ENCODE data around the gene MLLT6. TPM values are rescaled to one million over a fixed set of nuclear protein-coding genes. Genes with fewer than 3 reads are reported as not detected.

Gene MLLT6
- total and polyA plus RNA-seq, 2 of the 13 experiments (the other 11 are each of a cell fraction or from before 2014, with no cell fraction given) = 50.7 to 69.5 TPM

GRCh38 chr17:38746004-38746848, 41.2 kb downstream of the MLLT6 start (continued):
- TF ChIP-seq, protein P1, sequence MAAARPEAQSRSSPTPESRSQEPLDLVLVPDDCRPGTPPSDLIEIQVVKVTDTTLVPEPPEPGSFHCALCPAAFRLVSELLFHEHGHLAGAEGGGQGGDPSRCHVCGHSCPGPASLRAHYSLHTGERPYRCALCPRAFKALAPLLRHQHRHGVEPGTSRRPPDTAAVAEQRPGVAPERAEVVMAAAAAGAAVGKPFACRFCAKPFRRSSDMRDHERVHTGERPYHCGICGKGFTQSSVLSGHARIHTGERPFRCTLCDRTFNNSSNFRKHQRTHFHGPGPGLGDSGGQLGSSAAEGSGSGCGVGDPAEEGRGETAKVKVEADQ (CRISPR knock-in tag; IDR thresholded peaks at IDR 0.05; ENCODE audit: borderline replicate concordance) = no peak
- no peak for TF ChIP-seq ZBTB1 (CRISPR knock-in tag; IDR thresholded peaks at IDR 0.05; ENCODE audit: borderline replicate concordance)
- TF ChIP-seq ZNF180 (CRISPR knock-in tag; IDR thresholded peaks at IDR 0.05; ENCODE audit: borderline replicate concordance, low read depth) = no peak
- TF ChIP-seq JUN (CRISPR knock-in tag; IDR thresholded peaks at IDR 0.05) = no peak
- TF ChIP-seq RBAK (CRISPR knock-in tag; IDR thresholded peaks at IDR 0.05) = no peak
- TF ChIP-seq, protein P2, sequence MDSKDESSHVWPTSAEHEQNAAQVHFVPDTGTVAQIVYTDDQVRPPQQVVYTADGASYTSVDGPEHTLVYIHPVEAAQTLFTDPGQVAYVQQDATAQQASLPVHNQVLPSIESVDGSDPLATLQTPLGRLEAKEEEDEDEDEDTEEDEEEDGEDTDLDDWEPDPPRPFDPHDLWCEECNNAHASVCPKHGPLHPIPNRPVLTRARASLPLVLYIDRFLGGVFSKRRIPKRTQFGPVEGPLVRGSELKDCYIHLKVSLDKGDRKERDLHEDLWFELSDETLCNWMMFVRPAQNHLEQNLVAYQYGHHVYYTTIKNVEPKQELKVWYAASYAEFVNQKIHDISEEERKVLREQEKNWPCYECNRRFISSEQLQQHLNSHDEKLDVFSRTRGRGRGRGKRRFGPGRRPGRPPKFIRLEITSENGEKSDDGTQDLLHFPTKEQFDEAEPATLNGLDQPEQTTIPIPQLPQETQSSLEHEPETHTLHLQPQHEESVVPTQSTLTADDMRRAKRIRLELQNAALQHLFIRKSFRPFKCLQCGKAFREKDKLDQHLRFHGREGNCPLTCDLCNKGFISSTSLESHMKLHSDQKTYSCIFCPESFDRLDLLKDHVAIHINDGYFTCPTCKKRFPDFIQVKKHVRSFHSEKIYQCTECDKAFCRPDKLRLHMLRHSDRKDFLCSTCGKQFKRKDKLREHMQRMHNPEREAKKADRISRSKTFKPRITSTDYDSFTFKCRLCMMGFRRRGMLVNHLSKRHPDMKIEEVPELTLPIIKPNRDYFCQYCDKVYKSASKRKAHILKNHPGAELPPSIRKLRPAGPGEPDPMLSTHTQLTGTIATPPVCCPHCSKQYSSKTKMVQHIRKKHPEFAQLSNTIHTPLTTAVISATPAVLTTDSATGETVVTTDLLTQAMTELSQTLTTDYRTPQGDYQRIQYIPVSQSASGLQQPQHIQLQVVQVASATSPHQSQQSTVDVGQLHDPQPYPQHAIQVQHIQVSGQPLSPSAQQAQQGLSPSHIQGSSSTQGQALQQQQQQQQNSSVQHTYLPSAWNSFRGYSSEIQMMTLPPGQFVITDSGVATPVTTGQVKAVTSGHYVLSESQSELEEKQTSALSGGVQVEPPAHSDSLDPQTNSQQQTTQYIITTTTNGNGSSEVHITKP (CRISPR knock-in tag; IDR thresholded peaks at IDR 0.05; ENCODE audit: low read depth) = peak; percentile 83
- TF ChIP-seq RCOR2 (CRISPR knock-in tag; IDR thresholded peaks at IDR 0.05) = peak; percentile 59; the same call in 1 of the 2 replicates
- TF ChIP-seq TRIM22 (IDR thresholded peaks at IDR 0.05) = no peak
- TF ChIP-seq CEBPZ (IDR thresholded peaks at IDR 0.05; ENCODE audit: low read length) = no peak
- no peak; the same call in 1 of the 2 replicates for TF ChIP-seq MTERF4 (CRISPR knock-in tag; IDR thresholded peaks at IDR 0.05)
- TF ChIP-seq, protein P3, sequence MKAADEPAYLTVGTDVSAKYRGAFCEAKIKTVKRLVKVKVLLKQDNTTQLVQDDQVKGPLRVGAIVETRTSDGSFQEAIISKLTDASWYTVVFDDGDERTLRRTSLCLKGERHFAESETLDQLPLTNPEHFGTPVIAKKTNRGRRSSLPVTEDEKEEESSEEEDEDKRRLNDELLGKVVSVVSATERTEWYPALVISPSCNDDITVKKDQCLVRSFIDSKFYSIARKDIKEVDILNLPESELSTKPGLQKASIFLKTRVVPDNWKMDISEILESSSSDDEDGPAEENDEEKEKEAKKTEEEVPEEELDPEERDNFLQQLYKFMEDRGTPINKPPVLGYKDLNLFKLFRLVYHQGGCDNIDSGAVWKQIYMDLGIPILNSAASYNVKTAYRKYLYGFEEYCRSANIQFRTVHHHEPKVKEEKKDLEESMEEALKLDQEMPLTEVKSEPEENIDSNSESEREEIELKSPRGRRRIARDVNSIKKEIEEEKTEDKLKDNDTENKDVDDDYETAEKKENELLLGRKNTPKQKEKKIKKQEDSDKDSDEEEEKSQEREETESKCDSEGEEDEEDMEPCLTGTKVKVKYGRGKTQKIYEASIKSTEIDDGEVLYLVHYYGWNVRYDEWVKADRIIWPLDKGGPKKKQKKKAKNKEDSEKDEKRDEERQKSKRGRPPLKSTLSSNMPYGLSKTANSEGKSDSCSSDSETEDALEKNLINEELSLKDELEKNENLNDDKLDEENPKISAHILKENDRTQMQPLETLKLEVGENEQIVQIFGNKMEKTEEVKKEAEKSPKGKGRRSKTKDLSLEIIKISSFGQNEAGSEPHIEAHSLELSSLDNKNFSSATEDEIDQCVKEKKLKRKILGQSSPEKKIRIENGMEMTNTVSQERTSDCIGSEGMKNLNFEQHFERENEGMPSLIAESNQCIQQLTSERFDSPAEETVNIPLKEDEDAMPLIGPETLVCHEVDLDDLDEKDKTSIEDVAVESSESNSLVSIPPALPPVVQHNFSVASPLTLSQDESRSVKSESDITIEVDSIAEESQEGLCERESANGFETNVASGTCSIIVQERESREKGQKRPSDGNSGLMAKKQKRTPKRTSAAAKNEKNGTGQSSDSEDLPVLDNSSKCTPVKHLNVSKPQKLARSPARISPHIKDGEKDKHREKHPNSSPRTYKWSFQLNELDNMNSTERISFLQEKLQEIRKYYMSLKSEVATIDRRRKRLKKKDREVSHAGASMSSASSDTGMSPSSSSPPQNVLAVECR (CRISPR knock-in tag; IDR thresholded peaks at IDR 0.05; ENCODE audit: borderline replicate concordance) = peak; percentile 86; the same call in 1 of the 2 replicates
- no peak for TF ChIP-seq ISX (CRISPR knock-in tag; conservative IDR thresholded peaks at IDR 0.05)

Data from HepG2 (cell line).